ACC112 (cell line): ENCODE results near the gene CCNH.

ENCODE experiments used
- H2AFZ ChIP-seq: fragments of 200-600 bp; sonication (generic); one replicate; pipeline ENCODE4 v1.6.0; 2017; ENCODE audit warnings: antibody characterized with exemption, low read length; ENCODE audit not compliant: unreplicated experiment
- H3K27ac ChIP-seq: fragments of 200-600 bp; sonication (generic); 2 replicates; pipeline ENCODE4 v1.5.1; 2014; ENCODE audit warnings: low read depth, mild to moderate bottlenecking, antibody characterized with exemption, low read length, moderate library complexity
- H3K27me3 ChIP-seq: fragments of 200-600 bp; sonication (generic); 2 replicates; pipeline ENCODE4 v1.6.1; 2014; ENCODE audit warnings: mild to moderate bottlenecking, antibody characterized with exemption, low read length, moderate library complexity, mixed read lengths; ENCODE audit not compliant: insufficient read depth
- H3K36me3 ChIP-seq: fragments of 200-600 bp; sonication (generic); 2 replicates; pipeline ENCODE4 v1.6.1; 2016; ENCODE audit warnings: mild to moderate bottlenecking, antibody characterized with exemption, low read length, moderate library complexity, mixed read lengths; ENCODE audit not compliant: insufficient read depth
- H3K4me1 ChIP-seq: fragments of 200-600 bp; sonication (generic); one replicate; pipeline ENCODE4 v1.6.1; 2016; ENCODE audit warnings: low read length, mixed read lengths; ENCODE audit not compliant: insufficient read depth, unreplicated experiment, control insufficient read depth
- H3K4me3 ChIP-seq: fragments of 200-600 bp; sonication (generic); 2 replicates; pipeline ENCODE4 v1.5.1; 2014; ENCODE audit warnings: mild to moderate bottlenecking, low read depth, low read length
- H3K79me2 ChIP-seq: fragments of 200-600 bp; sonication (generic); one replicate; pipeline ENCODE4 v1.6.0; 2016; ENCODE audit warnings: low read length; ENCODE audit not compliant: control insufficient read depth, unreplicated experiment, insufficient read depth

The CCNH gene

DNA sequence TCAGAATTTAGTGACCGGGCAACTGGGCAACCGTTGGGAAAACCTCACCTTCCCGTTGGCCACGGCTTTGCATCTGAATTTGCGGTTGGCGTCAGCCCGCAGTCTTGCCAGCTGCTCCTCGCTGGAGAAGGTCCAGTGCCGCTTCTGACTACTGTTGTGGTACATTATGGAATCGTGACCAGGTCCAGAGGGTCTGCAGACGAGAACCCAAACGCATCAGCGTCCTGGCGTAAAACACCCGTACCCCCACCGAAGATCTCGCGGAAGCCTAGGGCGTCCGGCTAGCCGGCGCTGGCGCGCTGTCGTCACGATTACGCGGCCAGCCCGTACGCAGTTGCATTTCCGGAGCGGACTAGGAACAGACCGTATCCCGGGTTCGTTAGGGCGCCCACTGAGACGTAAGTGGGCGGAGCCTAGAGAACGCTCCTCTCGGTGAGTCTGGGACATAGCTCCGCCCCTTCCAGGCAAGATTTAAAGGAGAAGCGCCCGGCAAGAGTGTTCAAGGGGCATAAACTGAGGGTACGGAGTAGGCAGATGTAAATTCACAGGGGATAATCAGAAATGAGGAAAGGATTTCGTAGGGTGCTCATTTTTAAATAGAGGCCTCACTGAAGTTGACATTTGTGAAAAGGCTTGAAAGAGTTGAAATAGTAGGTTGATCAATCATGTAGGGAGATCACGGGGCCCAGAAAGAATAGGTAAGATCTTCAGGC lies at the start of gene CCNH:
TSS of gene CCNH (minus strand) at position 301 of the 713 bp plus-strand sequence. CDS start at position 165, 136 bp downstream.
- peaks cover 44% of the 10 kb centered on the region for H3K79me2 ChIP-seq
- H3K27me3 ChIP-seq, result no peaks in the 10 kb centered on the region
- peak within 1 kb of the TSS; percentile 94 for H2AFZ ChIP-seq
- H3K4me3 ChIP-seq, result peak within 1 kb of the TSS; percentile 92
- H3K4me1 ChIP-seq, result peaks cover 10% of the 10 kb centered on the region
- H3K36me3 ChIP-seq, result peaks cover 14% of the 10 kb centered on the region
- H3K27ac ChIP-seq, result peak within 1 kb of the TSS; percentile 87

DNA sequence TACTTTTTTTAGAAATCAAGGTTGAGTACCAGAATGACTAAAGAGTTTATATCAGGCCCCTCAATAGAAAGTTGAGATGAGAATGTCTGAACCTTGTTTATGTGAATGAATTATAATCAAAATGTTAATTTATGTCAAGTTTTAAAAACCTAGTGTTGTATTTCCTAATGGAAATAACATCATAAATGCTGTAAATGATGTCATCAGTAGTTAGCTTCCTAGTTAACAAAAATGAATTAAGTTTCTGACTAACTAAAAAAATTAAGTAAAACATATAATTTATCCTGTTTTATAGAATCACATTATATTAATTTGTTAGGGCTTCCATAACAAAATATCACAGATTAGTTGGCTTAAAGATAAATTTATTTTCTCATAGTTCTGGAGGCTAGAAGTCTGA lies 45.0 kb upstream of the CCNH start:
- no peak overlapping the region for H3K4me3 ChIP-seq
- H3K27ac ChIP-seq, result no peak overlapping the region
- H3K79me2 ChIP-seq, result no peaks in the 10 kb centered on the region
- peaks cover 7% of the 10 kb centered on the region; the same call in 1 of the 2 replicates for H3K27me3 ChIP-seq
- no peaks in the 10 kb centered on the region for H3K36me3 ChIP-seq
- no peak overlapping the region for H2AFZ ChIP-seq
- H3K4me1 ChIP-seq, result no peaks in the 10 kb centered on the region

- no peaks in the 10 kb centered on the region for H3K79me2 ChIP-seq
- no peak overlapping the region for H2AFZ ChIP-seq
- no peaks in the 10 kb centered on the region for H3K4me1 ChIP-seq
- no peaks in the 10 kb centered on the region for H3K36me3 ChIP-seq
- no peak overlapping the region for H3K27ac ChIP-seq
- no peak overlapping the region for H3K4me3 ChIP-seq
- peaks cover 39% of the 10 kb centered on the region for H3K27me3 ChIP-seq
These were observed 41.1 kb upstream of the CCNH start for GRCh38 chr5:87453801-87454200.

- H3K4me1 ChIP-seq, result no peaks in the 10 kb centered on the region
- H2AFZ ChIP-seq, result no peak overlapping the region
- peaks cover 40% of the 10 kb centered on the region for H3K27me3 ChIP-seq
- no peaks in the 10 kb centered on the region for H3K36me3 ChIP-seq
- H3K4me3 ChIP-seq, result no peak overlapping the region
- no peaks in the 10 kb centered on the region for H3K79me2 ChIP-seq
- no peak overlapping the region for H3K27ac ChIP-seq
These were observed 40.1 kb upstream of the CCNH start for GRCh38 chr5:87452837-87453236.

- H3K27me3 ChIP-seq, result peaks cover 14% of the 10 kb centered on the region
- H3K36me3 ChIP-seq, result no peaks in the 10 kb centered on the region
- H3K4me1 ChIP-seq, result no peaks in the 10 kb centered on the region
- H3K27ac ChIP-seq, result no peak overlapping the region
- no peak overlapping the region for H2AFZ ChIP-seq
- no peaks in the 10 kb centered on the region for H3K79me2 ChIP-seq
- no peak overlapping the region for H3K4me3 ChIP-seq
These were observed 29.7 kb upstream of the CCNH start for GRCh38 chr5:87442419-87442818.

- Histone ChIP-seq H3K27me3 (peaks cover 11% of the 10 kb centered on the region; the same call in 1 of the 2 replicates), H3K4me3 (no peak overlapping the region), H3K79me2 (no peaks in the 10 kb centered on the region), H3K36me3 (no peaks in the 10 kb centered on the region), H2AFZ (no peak overlapping the region), H3K27ac (no peak overlapping the region), H3K4me1 (no peaks in the 10 kb centered on the region)
These were observed 25.5 kb upstream of the CCNH start for GRCh38 chr5:87438231-87438630.

GRCh38 chr5:87437724-87438123 lies 25.0 kb upstream of the CCNH start:
- Histone ChIP-seq H3K4me3 (no peak overlapping the region), H3K36me3 (no peaks in the 10 kb centered on the region), H2AFZ (no peak overlapping the region), H3K27me3 (peaks cover 11% of the 10 kb centered on the region; the same call in 1 of the 2 replicates), H3K4me1 (no peaks in the 10 kb centered on the region), H3K27ac (no peak overlapping the region), H3K79me2 (no peaks in the 10 kb centered on the region)

DNA sequence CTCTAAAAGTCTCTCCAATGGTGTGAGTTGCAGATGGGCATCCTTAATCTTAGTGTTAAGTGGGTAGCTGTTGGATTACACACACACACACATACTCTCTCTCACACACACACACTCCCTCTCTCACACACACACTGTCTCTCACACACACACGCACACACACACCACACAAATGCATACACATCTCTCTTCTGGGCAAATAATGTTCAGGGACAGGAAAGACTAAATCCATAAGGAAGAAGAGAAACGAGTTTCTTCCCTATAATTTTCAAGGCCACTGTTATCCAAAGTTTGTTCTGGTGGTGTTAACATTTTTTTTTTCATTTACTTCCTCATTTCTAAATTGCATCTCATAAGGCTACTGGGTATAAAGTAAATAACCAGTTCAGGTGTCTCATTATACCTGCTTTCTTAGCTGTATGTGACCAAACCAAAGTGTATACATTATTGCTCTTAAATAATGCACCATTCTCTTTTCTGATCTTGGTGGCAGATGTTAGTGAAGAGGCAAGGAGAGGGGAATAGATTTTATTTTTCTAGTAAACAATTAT lies 22.5 kb upstream of the CCNH start:
- no peak overlapping the region for H3K4me3 ChIP-seq
- peaks cover 26% of the 10 kb centered on the region; the same call in 1 of the 2 replicates for H3K27me3 ChIP-seq
- H3K27ac ChIP-seq, result no peak overlapping the region
- H3K4me1 ChIP-seq, result no peaks in the 10 kb centered on the region
- no peak overlapping the region for H2AFZ ChIP-seq
- H3K79me2 ChIP-seq, result no peaks in the 10 kb centered on the region
- H3K36me3 ChIP-seq, result no peaks in the 10 kb centered on the region

GRCh38 chr5:87434461-87434860 lies 21.7 kb upstream of the CCNH start:
- Histone ChIP-seq H3K27ac (no peak overlapping the region), H3K36me3 (no peaks in the 10 kb centered on the region), H2AFZ (no peak overlapping the region), H3K79me2 (no peaks in the 10 kb centered on the region), H3K4me1 (no peaks in the 10 kb centered on the region), H3K4me3 (no peak overlapping the region), H3K27me3 (peaks cover 28% of the 10 kb centered on the region; the same call in 1 of the 2 replicates)

- no peak overlapping the region for H3K4me3 ChIP-seq
- no peaks in the 10 kb centered on the region for H3K36me3 ChIP-seq
- H3K4me1 ChIP-seq, result no peaks in the 10 kb centered on the region
- H3K79me2 ChIP-seq, result no peaks in the 10 kb centered on the region
- peaks cover 31% of the 10 kb centered on the region; the same call in 1 of the 2 replicates for H3K27me3 ChIP-seq
- no peak overlapping the region for H3K27ac ChIP-seq
- H2AFZ ChIP-seq, result no peak overlapping the region
These were observed 21.2 kb upstream of the CCNH start for GRCh38 chr5:87433945-87434344.

- H3K36me3 ChIP-seq, result no peaks in the 10 kb centered on the region
- no peaks in the 10 kb centered on the region for H3K4me1 ChIP-seq
- no peak overlapping the region for H3K4me3 ChIP-seq
- H3K79me2 ChIP-seq, result no peaks in the 10 kb centered on the region
- no peak overlapping the region for H3K27ac ChIP-seq
- H3K27me3 ChIP-seq, result peaks cover 26% of the 10 kb centered on the region; the same call in 1 of the 2 replicates
- no peak overlapping the region for H2AFZ ChIP-seq
These were observed 19.7 kb upstream of the CCNH start for GRCh38 chr5:87432460-87432859.
